MG63 (cell line): ENCODE measurements around the gene KDM4B. TPM values are rescaled to one million over a fixed set of nuclear protein-coding genes. Genes with fewer than 3 reads are reported as not detected.

ENCODE experiments used
- DNase-seq: peaks from one replicate; pipeline ENCODE4 v3.0.0-alpha.2; 2020
- H3K27me3 ChIP-seq: fragments of 250-450 bp; sonication (Bioruptor Pico); 2 replicates; pipeline ENCODE4 v1.5.1; 2020; ENCODE audit warnings: mild to moderate bottlenecking, moderate library complexity
- H3K36me3 ChIP-seq: fragments of 250-450 bp; sonication (Bioruptor Pico); 2 replicates; pipeline ENCODE4 v1.5.1; 2020; ENCODE audit warnings: mild to moderate bottlenecking, moderate library complexity
- H3K4me3 ChIP-seq: fragments of 250-450 bp; sonication (Bioruptor Pico); 2 replicates; pipeline ENCODE4 v1.5.1; 2020; ENCODE audit warnings: mild to moderate bottlenecking, moderate library complexity
- H3K9me3 ChIP-seq: fragments of 250-450 bp; sonication (Bioruptor Pico); 2 replicates; pipeline ENCODE4 v1.5.1; 2020; ENCODE audit warnings: mild to moderate bottlenecking, moderate library complexity
- total RNA-seq: library from RNA; depleted of rRNA; stranded (reverse); fragments of >200 nt; shearing (Covaris generic); gene quantifications from 2 replicates; pipeline ENCODE4 v1.2.3, GENCODE V29; 2014; ENCODE audit warnings: low replicate concordance

Gene KDM4B
- total RNA-seq, 1 experiment from 2014 or later: 10.3 TPM

- no peaks in the 10 kb centered on the region for H3K36me3 ChIP-seq
- no peaks in the 10 kb centered on the region for H3K27me3 ChIP-seq
- no peak overlapping the region for H3K4me3 ChIP-seq
- DNase-seq: no peak
- H3K9me3 ChIP-seq: no peaks in the 10 kb centered on the region
These were observed 21.4 kb downstream of the KDM4B start for GRCh38 chr19:4990306-4990705.

GRCh38 chr19:4991538-4991937 is 22.6 kb downstream of the KDM4B start:
- H3K36me3 ChIP-seq: no peaks in the 10 kb centered on the region
- H3K27me3 ChIP-seq: no peaks in the 10 kb centered on the region
- no peaks in the 10 kb centered on the region for H3K9me3 ChIP-seq
- no peak for DNase-seq
- H3K4me3 ChIP-seq: no peak overlapping the region

- no peak overlapping the region for H3K4me3 ChIP-seq
- H3K36me3 ChIP-seq: no peaks in the 10 kb centered on the region
- H3K27me3 ChIP-seq: no peaks in the 10 kb centered on the region
- DNase-seq: no peak
- no peaks in the 10 kb centered on the region for H3K9me3 ChIP-seq
These were observed 23.2 kb downstream of the KDM4B start for GRCh38 chr19:4991996-4992698.

- DNase-seq: no peak
These were observed 24.8 kb downstream of the KDM4B start for GRCh38 chr19:4993683-4994082.

GRCh38 chr19:4996701-4997100 is 27.8 kb downstream of the KDM4B start:
- no peak overlapping the region for H3K4me3 ChIP-seq
- H3K27me3 ChIP-seq: no peaks in the 10 kb centered on the region
- H3K36me3 ChIP-seq: no peaks in the 10 kb centered on the region
- no peaks in the 10 kb centered on the region for H3K9me3 ChIP-seq
- no peak for DNase-seq

More at GRCh38 chr19:4993683-4994082, 24.8 kb downstream of the KDM4B start:
- Histone ChIP-seq H3K27me3 (no peaks in the 10 kb centered on the region), H3K9me3 (no peaks in the 10 kb centered on the region), H3K4me3 (no peak overlapping the region), H3K36me3 (no peaks in the 10 kb centered on the region)

GRCh38 chr19:4997297-4997696 is 28.4 kb downstream of the KDM4B start:
- no peaks in the 10 kb centered on the region for H3K9me3 ChIP-seq
- no peak overlapping the region for H3K4me3 ChIP-seq
- no peaks in the 10 kb centered on the region for H3K36me3 ChIP-seq
- DNase-seq: no peak
- H3K27me3 ChIP-seq: no peaks in the 10 kb centered on the region

- H3K4me3 ChIP-seq: no peak overlapping the region
- DNase-seq: no peak
- no peaks in the 10 kb centered on the region for H3K9me3 ChIP-seq
- no peaks in the 10 kb centered on the region for H3K36me3 ChIP-seq
- H3K27me3 ChIP-seq: no peaks in the 10 kb centered on the region
These were observed 31.3 kb downstream of the KDM4B start for GRCh38 chr19:5000120-5000611.

GRCh38 chr19:5001615-5002014 is 32.7 kb downstream of the KDM4B start:
- Histone ChIP-seq H3K36me3 (no peaks in the 10 kb centered on the region), H3K9me3 (no peaks in the 10 kb centered on the region), H3K27me3 (no peaks in the 10 kb centered on the region), H3K4me3 (no peak overlapping the region)
- peak; percentile 12 for DNase-seq

- DNase-seq: peak; percentile 59
- Histone ChIP-seq H3K9me3 (no peaks in the 10 kb centered on the region), H3K36me3 (no peaks in the 10 kb centered on the region), H3K4me3 (no peak overlapping the region), H3K27me3 (no peaks in the 10 kb centered on the region)
These were observed 33.2 kb downstream of the KDM4B start for GRCh38 chr19:5002143-5002542.

GRCh38 chr19:5003781-5004180 is 34.9 kb downstream of the KDM4B start:
- Histone ChIP-seq H3K27me3 (no peaks in the 10 kb centered on the region), H3K9me3 (no peaks in the 10 kb centered on the region), H3K4me3 (no peak overlapping the region), H3K36me3 (no peaks in the 10 kb centered on the region)
- DNase-seq: no peak

- Histone ChIP-seq H3K4me3 (no peak overlapping the region), H3K9me3 (no peaks in the 10 kb centered on the region), H3K27me3 (no peaks in the 10 kb centered on the region), H3K36me3 (no peaks in the 10 kb centered on the region)
- DNase-seq: no peak
These were observed 36.2 kb downstream of the KDM4B start for GRCh38 chr19:5005096-5005495.

GRCh38 chr19:5006201-5006600 is 37.3 kb downstream of the KDM4B start:
- Histone ChIP-seq H3K36me3 (no peaks in the 10 kb centered on the region), H3K9me3 (no peaks in the 10 kb centered on the region), H3K4me3 (no peak overlapping the region), H3K27me3 (no peaks in the 10 kb centered on the region)
- peak; percentile 48 for DNase-seq

- no peak for DNase-seq
- Histone ChIP-seq H3K36me3 (no peaks in the 10 kb centered on the region), H3K4me3 (no peak overlapping the region), H3K9me3 (no peaks in the 10 kb centered on the region), H3K27me3 (no peaks in the 10 kb centered on the region)
These were observed 37.9 kb downstream of the KDM4B start for GRCh38 chr19:5006821-5007220.

- H3K9me3 ChIP-seq: no peaks in the 10 kb centered on the region
- H3K36me3 ChIP-seq: no peaks in the 10 kb centered on the region
- H3K27me3 ChIP-seq: no peaks in the 10 kb centered on the region
- no peak overlapping the region for H3K4me3 ChIP-seq
- no peak for DNase-seq
These were observed 42.7 kb downstream of the KDM4B start for GRCh38 chr19:5011476-5012238.

GRCh38 chr19:5012688-5013457 is 44.0 kb downstream of the KDM4B start:
- DNase-seq: no peak
- Histone ChIP-seq H3K9me3 (no peaks in the 10 kb centered on the region), H3K4me3 (no peak overlapping the region), H3K36me3 (no peaks in the 10 kb centered on the region), H3K27me3 (no peaks in the 10 kb centered on the region)

- DNase-seq: no peak
- H3K4me3 ChIP-seq: no peak overlapping the region
- no peaks in the 10 kb centered on the region for H3K9me3 ChIP-seq
- no peaks in the 10 kb centered on the region for H3K36me3 ChIP-seq
- no peaks in the 10 kb centered on the region for H3K27me3 ChIP-seq
These were observed 44.8 kb downstream of the KDM4B start for GRCh38 chr19:5013761-5014160.

- H3K27me3 ChIP-seq: no peaks in the 10 kb centered on the region
- H3K4me3 ChIP-seq: no peak overlapping the region
- H3K36me3 ChIP-seq: no peaks in the 10 kb centered on the region
- no peaks in the 10 kb centered on the region for H3K9me3 ChIP-seq
- no peak for DNase-seq
These were observed 46.0 kb downstream of the KDM4B start for GRCh38 chr19:5014941-5015340.
